Duodenal mucosa (tissue), 2 donors: ENCODE results near the gene ENDOU.

Experiments
- H3K27ac ChIP-seq: one replicate; pipeline ENCODE4 v1.7.0; 2013; ENCODE audit warnings: low read depth, low read length
- H3K27me3 ChIP-seq, 2 donors: one replicate each; pipeline ENCODE4 v1.7.0; 2013; ENCODE audit warnings: low read length in 2 of 2, control low read depth in 1 of 2; ENCODE audit not compliant: insufficient read depth in 2 of 2, control insufficient read depth in 1 of 2
- H3K36me3 ChIP-seq, 2 donors: one replicate each; pipeline ENCODE4 v1.7.0; 2013; ENCODE audit warnings: low read length in 2 of 2, control low read depth in 1 of 2; ENCODE audit not compliant: insufficient read depth in 2 of 2, control insufficient read depth in 1 of 2
- H3K4me1 ChIP-seq, 2 donors: one replicate each; pipeline ENCODE4 v1.7.0; 2013; ENCODE audit warnings: low read length in 2 of 2, control low read depth in 1 of 2; ENCODE audit not compliant: insufficient read depth in 2 of 2, control insufficient read depth in 1 of 2
- H3K4me3 ChIP-seq, 2 donors: one replicate each; pipeline ENCODE4 v1.7.0; 2013; ENCODE audit warnings: low read length in 2 of 2, low read depth in 1 of 2
- H3K9ac ChIP-seq, 2 donors: one replicate each; pipeline ENCODE4 v1.7.0; 2013; ENCODE audit warnings: low read length in 2 of 2, low read depth in 1 of 2
- H3K9me3 ChIP-seq, 2 donors: one replicate each; pipeline ENCODE4 v1.7.0; 2013; ENCODE audit warnings: low read length in 2 of 2, control low read depth in 1 of 2; ENCODE audit not compliant: control insufficient read depth in 1 of 2

ENDOU gene

DNA sequence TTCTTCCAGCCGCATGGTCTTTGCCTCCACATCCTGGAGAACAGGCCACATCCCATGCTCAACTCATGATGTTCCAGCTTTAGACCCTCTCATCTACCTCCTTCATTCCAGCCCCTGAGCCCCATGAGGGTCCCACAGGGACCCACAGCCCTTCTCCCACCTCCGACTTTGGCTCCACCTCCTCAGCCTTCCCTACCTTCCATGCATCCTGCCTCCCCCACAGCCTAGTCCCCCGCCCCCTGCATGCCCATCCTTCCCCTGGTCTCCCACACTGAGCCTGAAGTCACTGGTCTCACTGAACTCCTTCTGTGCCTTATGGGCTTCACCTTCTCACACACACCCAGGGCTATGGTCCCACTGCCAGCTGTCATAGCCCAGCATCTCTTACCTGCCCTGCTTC, 23.6 kb upstream of the ENDOU start:
- Histone ChIP-seq H3K4me1 (peaks cover 18 to 28% of the 10 kb centered on the region in 2 donors), H3K9me3 (no peaks in the 10 kb centered on the region), H3K27me3 (no peaks in the 10 kb centered on the region), H3K9ac (no peak overlapping the region), H3K4me3 (no peak overlapping the region), H3K36me3 (no peaks in the 10 kb centered on the region), H3K27ac (no peak overlapping the region)

DNA sequence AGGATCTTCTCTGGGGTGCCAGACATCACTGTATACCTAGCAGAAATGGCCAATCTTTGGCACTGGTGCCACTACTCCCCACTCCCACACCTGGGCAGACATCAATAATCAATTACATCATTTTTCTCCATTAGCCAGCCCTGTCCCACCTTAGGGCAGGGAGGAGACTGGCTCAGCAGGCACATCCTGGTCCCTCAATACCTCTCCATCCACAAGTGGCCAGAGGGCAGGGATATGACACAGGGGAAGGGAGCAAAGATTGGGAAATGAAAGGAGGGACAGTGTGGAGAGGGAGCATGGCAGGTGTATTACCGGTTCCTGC, 23.2 kb upstream of the ENDOU start:
- Histone ChIP-seq H3K9ac (no peak overlapping the region), H3K4me3 (no peak overlapping the region), H3K4me1 (peaks cover 15 to 24% of the 10 kb centered on the region in 2 donors), H3K9me3 (no peaks in the 10 kb centered on the region), H3K27ac (no peak overlapping the region), H3K27me3 (no peaks in the 10 kb centered on the region), H3K36me3 (no peaks in the 10 kb centered on the region)

GRCh38 chr12:47747596-47748506, 22.6 kb upstream of the ENDOU start:
- Histone ChIP-seq H3K36me3 (no peaks in the 10 kb centered on the region), H3K9ac (no peak overlapping the region)

GRCh38 chr12:47747126-47747525, 21.8 kb upstream of the ENDOU start:
- H3K4me1 ChIP-seq = peaks cover 12 to 18% of the 10 kb centered on the region in 2 donors
- H3K27ac ChIP-seq = no peak overlapping the region
- H3K27me3 ChIP-seq = no peaks in the 10 kb centered on the region
- H3K36me3 ChIP-seq = no peaks in the 10 kb centered on the region
- H3K9ac ChIP-seq = no peak overlapping the region
- H3K4me3 ChIP-seq = no peak overlapping the region
- no peaks in the 10 kb centered on the region for H3K9me3 ChIP-seq

More at GRCh38 chr12:47747596-47748506, 22.6 kb upstream of the ENDOU start:
- Histone ChIP-seq H3K4me1 (peaks cover 12 to 18% of the 10 kb centered on the region in 2 donors), H3K27ac (no peak overlapping the region), H3K4me3 (no peak overlapping the region), H3K27me3 (no peaks in the 10 kb centered on the region), H3K9me3 (no peaks in the 10 kb centered on the region)

DNA sequence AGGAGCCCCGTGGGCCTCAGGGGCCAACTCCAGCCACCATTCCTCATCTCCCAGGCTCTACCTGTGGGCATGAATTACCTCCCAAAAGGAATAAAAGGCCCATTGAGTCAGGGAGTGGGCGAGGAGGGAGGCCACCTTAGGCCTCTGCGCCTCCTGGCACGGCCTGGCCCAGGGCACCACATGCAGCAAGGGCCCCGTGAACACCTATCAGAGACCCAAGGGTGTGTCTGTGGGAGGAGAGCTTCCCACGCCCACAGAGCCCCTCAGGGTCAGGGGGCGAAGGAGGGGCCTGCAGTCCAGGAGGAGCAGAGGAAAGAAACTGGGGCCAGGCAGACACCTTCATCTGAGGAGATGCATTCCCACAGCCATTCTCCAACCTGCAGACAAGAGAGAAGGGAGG, 21.2 kb upstream of the ENDOU start:
- Histone ChIP-seq H3K36me3 (no peaks in the 10 kb centered on the region), H3K4me3 (no peak overlapping the region), H3K27me3 (no peaks in the 10 kb centered on the region), H3K9ac (no peak overlapping the region), H3K9me3 (no peaks in the 10 kb centered on the region), H3K27ac (no peak overlapping the region), H3K4me1 (peaks cover 15 to 20% of the 10 kb centered on the region in 2 donors)

DNA sequence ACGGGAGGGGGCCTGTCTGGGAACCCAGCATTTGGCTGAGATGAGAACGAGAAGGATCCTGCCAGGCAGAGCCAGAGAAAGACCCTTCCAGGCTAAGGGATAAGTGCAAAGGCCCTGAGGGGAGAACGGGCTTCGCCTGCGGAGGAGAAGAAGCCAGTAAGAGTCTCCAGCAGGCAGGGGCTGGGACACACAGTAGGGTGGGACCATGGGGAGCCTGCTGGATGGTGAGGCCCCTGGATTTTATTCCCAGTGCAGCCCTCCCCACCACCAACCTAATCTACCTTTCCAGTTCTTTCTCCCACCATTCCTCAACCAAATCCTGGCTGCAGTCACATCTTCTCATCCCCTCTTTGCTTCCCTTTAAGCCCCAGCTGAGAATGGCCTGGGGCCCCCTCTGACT, 20.8 kb upstream of the ENDOU start:
- Histone ChIP-seq H3K27me3 (no peaks in the 10 kb centered on the region), H3K4me1 (peaks cover 19 to 25% of the 10 kb centered on the region in 2 donors), H3K36me3 (no peaks in the 10 kb centered on the region), H3K9me3 (no peaks in the 10 kb centered on the region), H3K27ac (no peak overlapping the region), H3K9ac (no peak overlapping the region), H3K4me3 (no peak overlapping the region)

DNA sequence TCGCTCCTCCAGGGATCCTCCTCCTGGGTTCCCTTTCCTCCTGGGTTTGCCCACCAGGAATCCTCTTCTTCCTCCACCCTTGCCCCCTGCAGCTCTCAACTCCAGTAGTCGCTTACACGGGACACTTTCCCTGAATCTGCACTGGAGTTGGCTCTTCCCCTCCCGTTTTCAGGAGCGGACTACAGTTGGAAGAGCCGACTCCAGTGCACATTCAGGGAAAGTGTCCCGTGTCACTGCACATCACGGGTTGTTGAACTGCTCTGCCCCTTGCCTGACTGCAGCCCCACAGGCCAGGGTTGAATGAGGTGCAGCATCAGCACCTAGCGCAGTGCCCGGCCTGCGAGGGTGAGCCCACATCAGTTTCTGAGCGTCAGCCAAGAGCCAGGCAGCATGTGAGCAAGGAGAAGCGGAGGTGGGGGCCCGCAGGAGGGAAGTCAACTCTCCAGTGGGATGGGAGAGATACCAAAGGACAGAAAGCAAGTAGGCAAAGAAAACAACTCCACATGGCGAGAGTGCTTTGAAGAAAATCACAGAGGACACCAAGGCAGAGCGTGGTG, 20.3 kb upstream of the ENDOU start:
- no peaks in the 10 kb centered on the region for H3K36me3 ChIP-seq
- no peak overlapping the region for H3K9ac ChIP-seq

GRCh38 chr12:47744778-47745436, 19.6 kb upstream of the ENDOU start:
- no peaks in the 10 kb centered on the region for H3K27me3 ChIP-seq
- H3K4me1 ChIP-seq = peaks cover 27 to 29% of the 10 kb centered on the region in 2 donors
- no peaks in the 10 kb centered on the region for H3K36me3 ChIP-seq
- H3K9ac ChIP-seq = no peak overlapping the region
- no peaks in the 10 kb centered on the region for H3K9me3 ChIP-seq
- H3K27ac ChIP-seq = no peak overlapping the region
- H3K4me3 ChIP-seq = no peak overlapping the region

More for the DNA sequence above, 20.3 kb upstream of the ENDOU start:
- H3K27me3 ChIP-seq = no peaks in the 10 kb centered on the region
- H3K4me1 ChIP-seq = peaks cover 24 to 28% of the 10 kb centered on the region in 2 donors
- H3K4me3 ChIP-seq = no peak overlapping the region
- no peak overlapping the region for H3K27ac ChIP-seq
- H3K9me3 ChIP-seq = no peaks in the 10 kb centered on the region

DNA sequence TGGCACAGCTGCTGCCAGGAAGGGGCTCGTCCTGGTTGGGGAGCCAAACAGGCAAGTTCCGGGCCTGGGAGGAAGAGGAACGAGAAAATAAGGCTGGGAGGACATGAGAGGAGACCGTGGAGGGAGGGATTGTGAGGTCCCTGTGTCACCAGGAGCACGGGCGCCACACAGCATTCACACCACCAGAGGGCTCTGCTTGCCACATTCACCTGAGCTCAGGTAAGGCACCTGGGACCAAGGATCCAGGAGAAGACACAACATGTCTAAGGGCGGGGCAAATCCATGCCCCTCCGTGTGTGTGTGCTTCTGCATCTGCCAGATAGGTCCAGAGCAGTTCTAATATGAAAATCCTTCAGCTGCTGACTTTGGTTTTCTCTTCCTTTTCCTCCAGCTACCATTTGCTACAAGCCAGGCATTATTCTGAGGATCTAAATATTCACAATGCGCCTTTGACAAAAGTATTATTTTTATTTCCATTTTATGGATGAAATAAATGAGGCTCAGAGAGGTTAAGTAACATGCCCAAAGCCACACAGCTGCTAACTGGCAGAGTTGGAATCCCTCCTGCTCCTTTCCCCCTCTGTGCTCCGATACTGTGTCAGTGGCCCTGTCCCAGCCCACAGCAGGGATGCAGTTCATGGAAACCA, 18.8 kb upstream of the ENDOU start:
- Histone ChIP-seq H3K9ac (no peak overlapping the region), H3K36me3 (no peaks in the 10 kb centered on the region), H3K9me3 (no peaks in the 10 kb centered on the region), H3K27me3 (no peaks in the 10 kb centered on the region), H3K27ac (no peak overlapping the region), H3K4me3 (peak overlapping the region in 1 of 2 donors; percentile 9), H3K4me1 (peaks cover 22 to 32% of the 10 kb centered on the region in 2 donors)
